Measurements from ENCODE around the gene RPEL1. TPM values are rescaled to one million over a fixed set of nuclear protein-coding genes. Genes with fewer than 3 reads are reported as not detected.

Gene RPEL1
- total RNA-seq, 1 donor from 2014 or later = not detected

DNA sequence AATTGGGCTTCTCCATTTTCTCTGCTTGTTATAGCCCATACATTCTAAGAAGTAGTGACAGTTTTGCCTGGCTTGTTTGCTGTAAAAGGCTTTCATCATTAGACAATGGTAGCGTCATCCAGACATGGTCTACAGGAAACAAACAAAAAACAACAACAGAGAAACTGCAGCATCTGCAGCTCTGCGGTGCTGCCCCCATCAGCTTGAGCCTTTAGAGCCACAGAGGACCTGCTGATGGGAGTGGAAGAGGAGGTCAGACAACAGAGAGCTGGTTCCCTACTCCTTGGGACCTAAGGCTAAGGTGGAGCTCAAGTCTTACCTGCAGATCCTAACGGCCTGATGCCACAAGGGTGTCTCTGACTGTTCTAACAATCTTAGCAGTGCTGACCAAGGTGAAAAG is 34.3 kb downstream of the RPEL1 start:
- DNase-seq (ENCODE audit: low spot score) = no peak
- peaks cover 4% of the 10 kb centered on the region for H3K9me3 Mint-ChIP-seq (ENCODE audit: unreplicated experiment)
- peaks cover 10% of the 10 kb centered on the region for H3K4me1 Mint-ChIP-seq (ENCODE audit: unreplicated experiment)
- H3K36me3 Mint-ChIP-seq (ENCODE audit: low read depth, unreplicated experiment) = peaks cover 6% of the 10 kb centered on the region
- peaks cover 19% of the 10 kb centered on the region for H3K27me3 Mint-ChIP-seq (ENCODE audit: unreplicated experiment)
- no peak overlapping the region for H3K27ac Mint-ChIP-seq (ENCODE audit: unreplicated experiment)
- TF ChIP-seq, protein P1, sequence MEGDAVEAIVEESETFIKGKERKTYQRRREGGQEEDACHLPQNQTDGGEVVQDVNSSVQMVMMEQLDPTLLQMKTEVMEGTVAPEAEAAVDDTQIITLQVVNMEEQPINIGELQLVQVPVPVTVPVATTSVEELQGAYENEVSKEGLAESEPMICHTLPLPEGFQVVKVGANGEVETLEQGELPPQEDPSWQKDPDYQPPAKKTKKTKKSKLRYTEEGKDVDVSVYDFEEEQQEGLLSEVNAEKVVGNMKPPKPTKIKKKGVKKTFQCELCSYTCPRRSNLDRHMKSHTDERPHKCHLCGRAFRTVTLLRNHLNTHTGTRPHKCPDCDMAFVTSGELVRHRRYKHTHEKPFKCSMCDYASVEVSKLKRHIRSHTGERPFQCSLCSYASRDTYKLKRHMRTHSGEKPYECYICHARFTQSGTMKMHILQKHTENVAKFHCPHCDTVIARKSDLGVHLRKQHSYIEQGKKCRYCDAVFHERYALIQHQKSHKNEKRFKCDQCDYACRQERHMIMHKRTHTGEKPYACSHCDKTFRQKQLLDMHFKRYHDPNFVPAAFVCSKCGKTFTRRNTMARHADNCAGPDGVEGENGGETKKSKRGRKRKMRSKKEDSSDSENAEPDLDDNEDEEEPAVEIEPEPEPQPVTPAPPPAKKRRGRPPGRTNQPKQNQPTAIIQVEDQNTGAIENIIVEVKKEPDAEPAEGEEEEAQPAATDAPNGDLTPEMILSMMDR (IDR thresholded peaks at IDR 0.05; ENCODE audit: unreplicated experiment) = no peak
- no peak overlapping the region for H3K4me3 Mint-ChIP-seq (ENCODE audit: unreplicated experiment)

DNA sequence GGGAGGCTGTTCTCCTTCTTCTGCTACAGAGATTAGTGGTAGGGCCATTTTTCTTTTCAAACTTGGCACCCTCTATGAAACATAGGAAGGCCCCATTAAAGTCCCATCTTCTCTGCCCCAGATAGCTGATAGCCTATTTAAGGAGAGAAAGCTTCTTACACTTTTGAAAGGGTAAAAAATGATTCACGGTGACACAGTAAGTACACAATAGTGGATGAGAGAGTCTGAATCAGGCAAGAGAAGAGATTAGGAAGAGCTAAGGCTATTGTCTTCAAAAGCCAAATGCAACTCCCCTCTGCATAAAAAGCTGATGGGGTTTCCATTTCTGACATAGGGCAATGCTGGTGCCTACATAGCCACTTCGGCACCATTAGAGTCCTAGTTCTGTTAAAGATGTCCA is 34.8 kb downstream of the RPEL1 start:
- peaks cover 6% of the 10 kb centered on the region for H3K36me3 Mint-ChIP-seq (ENCODE audit: low read depth, unreplicated experiment)
- H3K27ac Mint-ChIP-seq (ENCODE audit: unreplicated experiment) = no peak overlapping the region
- peaks cover 4% of the 10 kb centered on the region for H3K9me3 Mint-ChIP-seq (ENCODE audit: unreplicated experiment)
- TF ChIP-seq, protein P1 (IDR thresholded peaks at IDR 0.05; ENCODE audit: unreplicated experiment) = no peak
- H3K4me3 Mint-ChIP-seq (ENCODE audit: unreplicated experiment) = no peak overlapping the region
- H3K27me3 Mint-ChIP-seq (ENCODE audit: unreplicated experiment) = peaks cover 15% of the 10 kb centered on the region
- peaks cover 10% of the 10 kb centered on the region for H3K4me1 Mint-ChIP-seq (ENCODE audit: unreplicated experiment)
- DNase-seq (ENCODE audit: low spot score) = no peak

DNA sequence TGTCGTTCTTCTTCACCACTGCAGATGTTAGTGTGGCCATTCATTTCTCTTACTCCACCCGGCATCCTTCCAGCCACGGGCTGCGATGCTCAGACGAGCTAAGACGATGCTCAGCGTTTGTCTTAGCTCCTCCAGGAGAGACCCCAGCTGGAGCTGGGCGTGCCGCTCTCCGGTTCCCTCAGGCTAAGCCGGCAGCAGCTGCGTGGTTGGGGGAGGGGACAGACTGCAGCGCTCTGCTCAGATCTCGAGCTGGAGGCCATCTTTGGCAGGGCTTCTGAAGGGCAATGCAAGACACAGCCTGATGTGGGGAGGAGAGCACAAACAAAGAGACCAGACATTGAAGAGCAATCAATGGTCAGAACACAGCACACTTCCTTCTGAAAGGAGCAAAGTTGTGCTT is 36.1 kb downstream of the RPEL1 start:
- Mint-ChIP-seq H3K9me3 (ENCODE audit: unreplicated experiment) (peaks cover 4% of the 10 kb centered on the region), H3K27ac (ENCODE audit: unreplicated experiment) (no peak overlapping the region), H3K4me3 (ENCODE audit: unreplicated experiment) (no peak overlapping the region), H3K36me3 (ENCODE audit: low read depth, unreplicated experiment) (peaks cover 6% of the 10 kb centered on the region), H3K4me1 (ENCODE audit: unreplicated experiment) (peaks cover 10% of the 10 kb centered on the region), H3K27me3 (ENCODE audit: unreplicated experiment) (peaks cover 12% of the 10 kb centered on the region)
- TF ChIP-seq, protein P1 (IDR thresholded peaks at IDR 0.05; ENCODE audit: unreplicated experiment) = no peak
- DNase-seq (ENCODE audit: low spot score) = peak; percentile 37

DNA sequence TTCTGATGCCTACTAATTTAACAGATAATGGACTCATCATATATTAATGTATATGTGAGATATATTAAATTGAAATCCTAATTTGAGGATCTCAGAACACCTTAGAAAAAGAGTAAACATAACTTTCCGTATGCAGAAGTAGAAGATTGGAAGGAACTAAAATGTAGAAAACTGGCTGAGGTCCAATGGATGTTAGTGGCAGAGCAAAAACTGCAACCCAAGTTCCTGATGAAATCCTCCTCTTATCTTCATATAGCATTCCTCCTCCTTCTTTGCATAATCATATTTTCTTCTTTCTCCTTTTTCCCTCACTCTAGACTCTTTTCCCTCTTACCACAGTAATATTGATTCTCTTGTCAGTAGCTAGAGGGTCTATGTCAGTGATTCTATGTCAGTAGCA is 37.3 kb downstream of the RPEL1 start:
- DNase-seq (ENCODE audit: low spot score) = no peak
- Mint-ChIP-seq H3K9me3 (ENCODE audit: unreplicated experiment) (peaks cover 4% of the 10 kb centered on the region), H3K4me3 (ENCODE audit: unreplicated experiment) (no peak overlapping the region), H3K36me3 (ENCODE audit: low read depth, unreplicated experiment) (peaks cover 6% of the 10 kb centered on the region), H3K27ac (ENCODE audit: unreplicated experiment) (no peak overlapping the region), H3K4me1 (ENCODE audit: unreplicated experiment) (peaks cover 10% of the 10 kb centered on the region), H3K27me3 (ENCODE audit: unreplicated experiment) (peaks cover 11% of the 10 kb centered on the region)
- TF ChIP-seq, protein P1 (IDR thresholded peaks at IDR 0.05; ENCODE audit: unreplicated experiment) = no peak

DNA sequence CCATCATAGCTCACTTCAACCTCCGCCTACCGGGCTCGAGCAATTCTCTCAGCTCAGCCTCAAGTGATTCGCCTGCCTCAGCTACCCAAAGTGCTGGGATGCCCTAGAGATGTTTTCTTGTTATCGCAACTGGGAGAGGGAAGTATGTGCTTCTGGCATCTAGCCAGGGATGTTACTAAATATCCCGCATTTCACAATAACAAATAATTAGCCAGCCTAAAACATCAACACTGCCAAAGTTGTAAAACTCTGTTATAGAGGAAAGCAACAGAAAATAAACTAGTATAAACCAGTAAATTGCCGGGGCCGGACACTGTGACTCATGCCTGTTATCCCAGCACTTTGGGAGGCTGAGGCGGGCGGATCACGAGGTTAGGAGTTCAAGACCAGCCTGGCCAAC is 38.5 kb downstream of the RPEL1 start:
- H3K27ac Mint-ChIP-seq (ENCODE audit: unreplicated experiment) = no peak overlapping the region
- H3K9me3 Mint-ChIP-seq (ENCODE audit: unreplicated experiment) = no peaks in the 10 kb centered on the region

More for the DNA sequence above, 38.5 kb downstream of the RPEL1 start:
- no peaks in the 10 kb centered on the region for H3K36me3 Mint-ChIP-seq (ENCODE audit: low read depth, unreplicated experiment)
- no peak overlapping the region for H3K4me3 Mint-ChIP-seq (ENCODE audit: unreplicated experiment)
- peaks cover 3% of the 10 kb centered on the region for H3K27me3 Mint-ChIP-seq (ENCODE audit: unreplicated experiment)
- H3K4me1 Mint-ChIP-seq (ENCODE audit: unreplicated experiment) = peaks cover 4% of the 10 kb centered on the region
- DNase-seq (ENCODE audit: low spot score) = no peak
- TF ChIP-seq, protein P1 (IDR thresholded peaks at IDR 0.05; ENCODE audit: unreplicated experiment) = no peak
